ENCODE data around the gene TNFRSF9. TPM values are rescaled to one million over a fixed set of nuclear protein-coding genes. Genes with fewer than 3 reads are reported as not detected.
A peak's percentile ranks its signal among the peaks of the same experiment; 100 is the strongest.

Gene TNFRSF9
- total and polyA plus RNA-seq, 2 of the 8 experiments (the other 6 are each of a cell fraction or from before 2014, with no cell fraction given), result not detected

DNA sequence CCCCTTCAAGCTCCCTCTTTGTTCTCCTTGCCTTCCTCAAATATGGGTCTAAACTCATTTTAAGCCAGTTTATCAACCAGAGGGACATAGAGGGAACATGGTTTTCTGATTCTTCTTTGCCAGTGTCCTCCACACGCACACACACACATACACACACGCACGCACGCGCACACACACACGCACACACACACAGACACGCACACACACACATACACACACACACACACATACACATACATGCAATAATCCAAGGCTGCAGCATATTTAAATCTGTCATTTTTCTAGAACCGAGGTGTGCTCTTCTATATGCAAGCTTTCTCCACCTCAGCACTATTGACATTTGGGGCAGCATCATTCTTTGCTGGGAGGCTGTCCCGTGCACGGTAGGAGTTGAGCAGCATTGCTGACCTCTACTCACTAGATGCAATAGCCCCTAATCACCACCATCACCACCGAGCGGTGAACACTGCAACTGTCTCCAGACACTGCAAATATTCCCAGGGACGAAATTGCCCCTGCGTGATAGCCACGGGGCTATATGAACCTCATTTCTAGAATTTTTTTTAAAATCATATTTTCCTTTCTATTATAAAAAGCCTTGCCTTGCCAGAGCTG is 8.0 kb downstream of the TNFRSF9 start:
- FAIRE-seq, result no peak
- Histone ChIP-seq H3K79me1 (ENCODE audit: low read depth, low read length) (no peaks in the 10 kb centered on the region; the same call in 1 of the 2 replicates), H3K27ac (ENCODE audit: low read depth, low read length) (no peak overlapping the region), H2AFZ (ENCODE audit: low read length) (no peak overlapping the region), H3K9me3 (ENCODE audit: insufficient read depth in 2 of 2, low read depth in 1 of 2, low read length in 1 of 2) (no peaks in the 10 kb centered on the region), H3K23ac (ENCODE audit: insufficient read length) (no peak overlapping the region), H2BK5ac (ENCODE audit: low read depth, low read length) (no peak overlapping the region), H2BK120ac (replicated peaks; ENCODE audit: low read depth, low read length) (no peak overlapping the region), H3K18ac (ENCODE audit: extremely low read depth, low read length) (no peak overlapping the region), H3K4me1 (replicated peaks in 1 of 4; ENCODE audit: control insufficient read depth in 3 of 4, insufficient read depth in 4 of 4, low read length in 3 of 4) (no peaks in the 10 kb centered on the region), H3K23me2 (ENCODE audit: low read depth, low read length) (no peaks in the 10 kb centered on the region; the same call in 1 of the 2 replicates), H2BK12ac (ENCODE audit: low read depth, low read length) (no peak overlapping the region), H3K9ac (replicated peaks in 1 of 4; ENCODE audit: extremely low read depth in 1 of 4, low read depth in 3 of 4, low read length in 3 of 4) (no peak overlapping the region), H3K79me2 (ENCODE audit: control insufficient read depth in 1 of 2, insufficient read depth in 2 of 2, low read length in 2 of 2) (no peaks in the 10 kb centered on the region), H3K56ac (replicated peaks; ENCODE audit: insufficient read length, low read depth, low read length) (no peak overlapping the region), H4K8ac (ENCODE audit: extremely low read depth, insufficient read depth, low read length) (no peak overlapping the region), H3K4me2 (ENCODE audit: insufficient read depth in 1 of 2, low read depth in 2 of 2, low read length in 2 of 2) (no peak overlapping the region), H4K5ac (ENCODE audit: insufficient read length, low read depth, low read length) (no peak overlapping the region), H4K20me1 (replicated peaks in 1 of 2; ENCODE audit: control insufficient read depth in 1 of 2, insufficient read depth in 2 of 2, low read length in 2 of 2) (no peaks in the 10 kb centered on the region), H2BK15ac (ENCODE audit: low read length) (no peak overlapping the region), H3K4ac (replicated peaks; ENCODE audit: insufficient read length, low read depth, low read length) (no peak overlapping the region), H3K36me3 (ENCODE audit: control insufficient read depth in 2 of 4, insufficient read depth in 4 of 4, low read length in 3 of 4) (no peaks in the 10 kb centered on the region), H3K4me3 (ENCODE audit: extremely low read depth in 1 of 4, insufficient read depth in 2 of 4, low read depth in 3 of 4, low read length in 4 of 4) (no peak overlapping the region), H3K14ac (ENCODE audit: insufficient read length) (no peak overlapping the region), H3K27me3 (replicated peaks in 1 of 4; ENCODE audit: control insufficient read depth in 3 of 4, extremely low read depth in 1 of 4, insufficient read depth in 3 of 4, low read length in 3 of 4) (no peaks in the 10 kb centered on the region), H2AK5ac (ENCODE audit: low read depth, low read length) (no peak overlapping the region), H4K91ac (replicated peaks; ENCODE audit: insufficient read length, low read length) (no peak overlapping the region), H2BK20ac (ENCODE audit: low read length) (no peak overlapping the region)
- WGBS, 2 experiments (ENCODE audit: extremely low coverage in 1 of 2, insufficient coverage in 1 of 2, insufficient read length in 1 of 2, insufficient replicate concordance in 2 of 2, low coverage in 1 of 2, low lambda C conversion rate in 2 of 2, missing lambda C conversion rate in 1 of 2), result 92% methylated on average over 15 of the region's 15 CpGs; no CpG with 5 or more reads in 1 of the 2 experiments
- TF ChIP-seq, protein P1, sequence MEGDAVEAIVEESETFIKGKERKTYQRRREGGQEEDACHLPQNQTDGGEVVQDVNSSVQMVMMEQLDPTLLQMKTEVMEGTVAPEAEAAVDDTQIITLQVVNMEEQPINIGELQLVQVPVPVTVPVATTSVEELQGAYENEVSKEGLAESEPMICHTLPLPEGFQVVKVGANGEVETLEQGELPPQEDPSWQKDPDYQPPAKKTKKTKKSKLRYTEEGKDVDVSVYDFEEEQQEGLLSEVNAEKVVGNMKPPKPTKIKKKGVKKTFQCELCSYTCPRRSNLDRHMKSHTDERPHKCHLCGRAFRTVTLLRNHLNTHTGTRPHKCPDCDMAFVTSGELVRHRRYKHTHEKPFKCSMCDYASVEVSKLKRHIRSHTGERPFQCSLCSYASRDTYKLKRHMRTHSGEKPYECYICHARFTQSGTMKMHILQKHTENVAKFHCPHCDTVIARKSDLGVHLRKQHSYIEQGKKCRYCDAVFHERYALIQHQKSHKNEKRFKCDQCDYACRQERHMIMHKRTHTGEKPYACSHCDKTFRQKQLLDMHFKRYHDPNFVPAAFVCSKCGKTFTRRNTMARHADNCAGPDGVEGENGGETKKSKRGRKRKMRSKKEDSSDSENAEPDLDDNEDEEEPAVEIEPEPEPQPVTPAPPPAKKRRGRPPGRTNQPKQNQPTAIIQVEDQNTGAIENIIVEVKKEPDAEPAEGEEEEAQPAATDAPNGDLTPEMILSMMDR (IDR thresholded peaks at IDR 0.05; ENCODE audit: control extremely low read depth in 1 of 3, insufficient read depth in 1 of 3, low read depth in 1 of 3, low read length in 3 of 3), result peak in 1 of 3 experiments; percentile 8; a peak in 1 of 4 replicates
- TF ChIP-seq HDAC2 (IDR thresholded peaks at IDR 0.05; ENCODE audit: borderline replicate concordance in 1 of 2, low read depth in 2 of 2, low read length in 2 of 2), result no peak
- POLR2A ChIA-PET (ENCODE audit: partially characterized antibody), result interaction anchor here (0.6 kb wide), 1 partner anchor 204 kb away, joined by 3 read pairs; no protein-coding TSS in a partner anchor
- DNase-seq (ENCODE audit: low read depth in 1 of 2, low spot score in 2 of 2), result no peak
- CTCF ChIA-PET (ENCODE audit: partially characterized antibody), result interaction anchor here (1.2 kb wide), 1 partner anchor 8 kb away, joined by 4 read pairs; the partner anchor contains the start of gene TNFRSF9

Data from H1 (cell line).